Cortex of kidney (tissue), 1 donor: ENCODE results near the gene WIPF2.

ENCODE experiments used
- DNase-seq: peaks from one replicate; lab custom pipeline; 2025; lab: John Stamatoyannopoulos, UW

The WIPF2 gene

GRCh38 chr17:40326014-40326831, 107.1 kb downstream of the WIPF2 start:
- DNase-seq = no peak

- DNase-seq = no peak
Measured at GRCh38 chr17:40326832-40327199, 107.7 kb downstream of the WIPF2 start.

- no peak for DNase-seq
Measured at GRCh38 chr17:40327244-40327729, 108.2 kb downstream of the WIPF2 start.

- no peak for DNase-seq
Measured at GRCh38 chr17:40327735-40328385, 108.8 kb downstream of the WIPF2 start.

GRCh38 chr17:40328386-40328766, 109.3 kb downstream of the WIPF2 start:
- DNase-seq = no peak

- no peak for DNase-seq
Measured at GRCh38 chr17:40329839-40330794, 111.0 kb downstream of the WIPF2 start.

GRCh38 chr17:40330850-40331470, 111.9 kb downstream of the WIPF2 start:
- no peak for DNase-seq

- peak; percentile 98 for DNase-seq
Measured at GRCh38 chr17:40331743-40332641, 112.9 kb downstream of the WIPF2 start.
